Breast epithelium (tissue), 4 donors: Measurements from ENCODE around the gene UPP1. TPM values are rescaled to one million over a fixed set of nuclear protein-coding genes. Genes with fewer than 3 reads are reported as not detected.

Source experiments
- DNase-seq, 2 donors: peaks; one replicate each; pipeline ENCODE4 v3.0.0-alpha.2; 2019; ENCODE audit warnings: low spot score in 2 of 2
- H3K27ac ChIP-seq, 2 donors: fragments of 200-600 bp; sonication (generic) in 1 of 2; one replicate each; pipeline ENCODE4 v1.5.1; 2016 to 2019; ENCODE audit warnings: mild to moderate bottlenecking in 1 of 2
- H3K27me3 ChIP-seq, 2 donors: fragments of 200-600 bp; sonication (generic) in 1 of 2; one replicate each; pipeline versions ENCODE4 v1.5.1 to v1.6.0; 2017 to 2019; ENCODE audit warnings: control low read depth in 1 of 2, mild to moderate bottlenecking in 1 of 2
- H3K36me3 ChIP-seq: fragments of 200-600 bp; one replicate; pipeline ENCODE4 v1.5.1; 2019
- H3K4me1 ChIP-seq, 2 donors: fragments of 200-600 bp; sonication (generic); one replicate each; pipeline ENCODE4 v1.5.1; 2016 to 2019; ENCODE audit warnings: control low read depth in 1 of 2
- H3K4me3 ChIP-seq, 3 donors: fragments of 200-600 bp; sonication (generic); 1 replicate in 2 of 3; 2 replicates in 1 of 3; pipeline ENCODE4 v1.5.1; 2016 to 2019; ENCODE audit warnings: mild to moderate bottlenecking in 3 of 3, moderate library complexity in 2 of 3
- H3K9me3 ChIP-seq, 2 donors: fragments of 200-600 bp; sonication (generic) in 1 of 2; one replicate each; pipeline ENCODE4 v1.5.1; 2016 to 2019; ENCODE audit warnings: control low read depth in 1 of 2
- POLR2A ChIP-seq: fragments of 450-650 bp; IDR thresholded peaks from one replicate; pipeline ENCODE4 v1.6.1; 2016; ENCODE audit warnings: antibody characterized with exemption, mild to moderate bottlenecking, moderate library complexity
- POLR2AphosphoS5 ChIP-seq, 3 donors: sonication (generic); formaldehyde crosslinking; IDR thresholded peaks; one replicate each; pipeline ENCODE4 v1.6.1; 2017; ENCODE audit warnings: antibody characterized with exemption in 3 of 3
- intact Hi-C: fragments of 100-400 bp; cut with DNase I; formaldehyde crosslinking; loops from one replicate; pipeline ENCODE4 v1.15.1; 2023; ENCODE audit warnings: low total_unique reads
- total RNA-seq, 3 donors: library from RNA; depleted of rRNA; stranded (reverse); fragments of >200 nt; gene quantifications; one replicate each; pipeline ENCODE4 v1.1.0, GENCODE V29; 2016
- TF ChIP-seq, protein P1 (sequence below), 3 donors: fragments of 450-650 bp; IDR thresholded peaks; one replicate each; pipeline ENCODE4 v1.5.1; 2016 to 2017; ENCODE audit warnings: antibody characterized with exemption in 3 of 3, mild to moderate bottlenecking in 3 of 3, moderate library complexity in 3 of 3

The UPP1 gene
- total RNA-seq, 3 donors from 2014 or later: 11.1 to 32.1 (median 19.5) TPM

- Histone ChIP-seq H3K27ac (peak overlapping the region in 1 of 2 donors; percentile 53), H3K4me1 (no peaks in the 10 kb centered on the region), H3K4me3 (no peak overlapping the region), H3K9me3 (no peaks in the 10 kb centered on the region), H3K36me3 (no peaks in the 10 kb centered on the region), H3K27me3 (no peaks in the 10 kb centered on the region)
- DNase-seq: no peak
- intact Hi-C loops: no loop called here
- TF ChIP-seq POLR2AphosphoS5 (IDR thresholded peaks at IDR 0.05): no peak
- TF ChIP-seq, protein P1, sequence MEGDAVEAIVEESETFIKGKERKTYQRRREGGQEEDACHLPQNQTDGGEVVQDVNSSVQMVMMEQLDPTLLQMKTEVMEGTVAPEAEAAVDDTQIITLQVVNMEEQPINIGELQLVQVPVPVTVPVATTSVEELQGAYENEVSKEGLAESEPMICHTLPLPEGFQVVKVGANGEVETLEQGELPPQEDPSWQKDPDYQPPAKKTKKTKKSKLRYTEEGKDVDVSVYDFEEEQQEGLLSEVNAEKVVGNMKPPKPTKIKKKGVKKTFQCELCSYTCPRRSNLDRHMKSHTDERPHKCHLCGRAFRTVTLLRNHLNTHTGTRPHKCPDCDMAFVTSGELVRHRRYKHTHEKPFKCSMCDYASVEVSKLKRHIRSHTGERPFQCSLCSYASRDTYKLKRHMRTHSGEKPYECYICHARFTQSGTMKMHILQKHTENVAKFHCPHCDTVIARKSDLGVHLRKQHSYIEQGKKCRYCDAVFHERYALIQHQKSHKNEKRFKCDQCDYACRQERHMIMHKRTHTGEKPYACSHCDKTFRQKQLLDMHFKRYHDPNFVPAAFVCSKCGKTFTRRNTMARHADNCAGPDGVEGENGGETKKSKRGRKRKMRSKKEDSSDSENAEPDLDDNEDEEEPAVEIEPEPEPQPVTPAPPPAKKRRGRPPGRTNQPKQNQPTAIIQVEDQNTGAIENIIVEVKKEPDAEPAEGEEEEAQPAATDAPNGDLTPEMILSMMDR (IDR thresholded peaks at IDR 0.05): no peak
- no peak for TF ChIP-seq POLR2A
Measured at GRCh38 chr7:48091506-48092433, 2.7 kb downstream of the UPP1 start.

DNA sequence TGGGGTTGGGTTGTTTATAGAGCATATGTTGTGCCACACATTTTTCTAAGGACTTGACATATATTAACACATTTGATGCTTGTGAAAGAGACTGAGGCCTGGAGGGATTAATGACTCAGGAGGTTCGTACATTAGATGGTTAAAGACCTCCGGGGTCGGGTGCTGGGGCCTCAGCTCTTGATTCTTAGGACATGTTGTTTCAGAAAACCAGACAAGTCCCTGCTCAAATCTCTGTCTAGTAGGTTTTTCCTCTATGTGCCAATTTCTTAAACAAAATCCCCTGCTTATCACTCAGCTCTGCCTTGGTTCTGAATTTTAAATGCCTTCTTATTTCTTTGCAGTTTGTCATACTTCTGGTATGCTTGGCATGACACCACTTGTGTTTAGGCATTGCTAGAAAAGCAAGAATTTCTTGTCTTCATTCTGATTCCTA lies 5.8 kb downstream of the UPP1 start:
- no peak overlapping the region for H3K27ac ChIP-seq
- H3K27me3 ChIP-seq: no peaks in the 10 kb centered on the region
- no peaks in the 10 kb centered on the region for H3K36me3 ChIP-seq
- intact Hi-C loops: no loop called here
- no peaks in the 10 kb centered on the region for H3K9me3 ChIP-seq
- no peak for TF ChIP-seq POLR2A
- TF ChIP-seq POLR2AphosphoS5 (IDR thresholded peaks at IDR 0.05): no peak
- TF ChIP-seq, protein P1 (IDR thresholded peaks at IDR 0.05): no peak
- no peaks in the 10 kb centered on the region for H3K4me1 ChIP-seq
- H3K4me3 ChIP-seq: no peak overlapping the region
- DNase-seq: no peak

GRCh38 chr7:48096273-48096672 lies 7.2 kb downstream of the UPP1 start:
- intact Hi-C loops: no loop called here
- TF ChIP-seq, protein P1 (IDR thresholded peaks at IDR 0.05): no peak
- TF ChIP-seq POLR2AphosphoS5 (IDR thresholded peaks at IDR 0.05): no peak
- no peak for TF ChIP-seq POLR2A

DNA sequence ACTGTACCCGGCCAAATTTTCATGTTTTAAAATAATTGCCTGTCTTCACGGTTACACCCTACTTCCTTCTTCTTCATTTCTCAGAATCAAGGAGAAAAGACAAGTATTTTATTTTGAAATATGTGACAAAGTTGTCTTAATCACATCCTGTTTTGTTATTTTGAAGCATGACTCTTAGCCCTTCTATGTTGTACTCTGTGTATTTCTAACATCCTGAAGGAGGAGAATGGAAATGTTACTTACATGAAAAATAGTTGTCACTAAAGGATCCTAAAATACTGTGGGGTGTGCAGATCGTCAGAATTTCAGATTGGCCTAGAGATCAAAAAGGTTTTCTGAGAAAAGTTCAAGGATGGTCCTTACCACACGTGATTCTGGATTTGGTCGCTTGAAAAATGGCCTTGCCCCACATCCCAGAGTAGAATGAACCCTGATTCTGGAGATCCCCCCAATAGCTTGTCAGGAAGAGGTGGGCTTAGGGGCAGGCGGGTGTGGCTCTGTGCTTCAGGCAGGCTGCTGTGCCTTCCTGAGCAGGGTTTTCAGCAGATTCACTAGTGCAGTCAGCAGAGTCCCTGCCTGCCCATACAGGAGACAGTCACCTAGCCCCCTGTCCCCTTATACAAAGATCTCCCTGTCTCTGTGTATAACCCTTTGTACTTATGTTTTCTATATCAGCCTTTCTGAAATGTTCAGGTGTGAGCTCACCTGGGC lies 8.6 kb downstream of the UPP1 start:
- H3K4me3 ChIP-seq: no peak overlapping the region
- intact Hi-C loops: no loop called here
- no peaks in the 10 kb centered on the region for H3K9me3 ChIP-seq
- no peaks in the 10 kb centered on the region for H3K36me3 ChIP-seq
- H3K27me3 ChIP-seq: no peaks in the 10 kb centered on the region
- no peaks in the 10 kb centered on the region for H3K4me1 ChIP-seq
- no peak for DNase-seq
- TF ChIP-seq, protein P1 (IDR thresholded peaks at IDR 0.05): no peak
- no peak for TF ChIP-seq POLR2A
- peak overlapping the region in 1 of 2 donors; percentile 76 for H3K27ac ChIP-seq

More at GRCh38 chr7:48096273-48096672, 7.2 kb downstream of the UPP1 start:
- Histone ChIP-seq H3K27me3 (no peaks in the 10 kb centered on the region), H3K36me3 (no peaks in the 10 kb centered on the region), H3K9me3 (no peaks in the 10 kb centered on the region), H3K4me3 (no peak overlapping the region), H3K27ac (peak overlapping the region in 1 of 2 donors; percentile 14), H3K4me1 (no peaks in the 10 kb centered on the region)
- no peak for DNase-seq

DNA sequence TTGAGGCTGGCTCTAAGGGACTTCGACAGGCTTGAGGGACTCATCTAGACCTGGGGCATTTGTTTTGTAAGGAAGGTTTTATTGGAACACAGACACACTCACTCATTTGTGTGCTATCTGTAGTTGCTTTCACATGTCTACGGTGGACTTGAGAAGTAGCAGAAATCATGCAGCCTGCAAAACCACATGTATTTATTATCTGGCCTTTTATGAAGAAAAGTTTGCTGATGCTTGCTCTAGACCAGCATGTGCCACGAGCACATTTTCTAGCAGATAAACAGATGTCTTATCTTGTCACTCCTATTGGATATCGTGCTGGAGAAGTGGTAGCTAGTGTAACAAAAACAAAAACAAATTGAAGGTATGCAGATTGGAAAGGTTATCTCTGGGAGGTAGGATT lies 9.8 kb downstream of the UPP1 start:
- Histone ChIP-seq H3K4me1 (no peaks in the 10 kb centered on the region), H3K9me3 (no peaks in the 10 kb centered on the region), H3K36me3 (no peaks in the 10 kb centered on the region), H3K4me3 (no peak overlapping the region), H3K27ac (no peak overlapping the region), H3K27me3 (no peaks in the 10 kb centered on the region)
- TF ChIP-seq, protein P1 (IDR thresholded peaks at IDR 0.05): no peak
- TF ChIP-seq POLR2AphosphoS5 (IDR thresholded peaks at IDR 0.05) (no peak), POLR2A (no peak)
- intact Hi-C loops: no loop called here
- no peak for DNase-seq
